Omental fat pad (tissue), 4 donors: ENCODE data around the gene HAPLN2. TPM values are rescaled to one million over a fixed set of nuclear protein-coding genes. Genes with fewer than 3 reads are reported as not detected.
"Not testable (repeated sequence)": the region's sequence is repeated elsewhere in the genome, so short reads cannot be mapped to it uniquely, and the experiment has no call there.

Source experiments
- ATAC-seq: fragments of 150-250 bp; one replicate; pipeline ENCODE4 v1.9.1; 2016; ENCODE audit warnings: mild to moderate bottlenecking, moderate library complexity; ENCODE audit not compliant: low FRiP score
- DNase-seq: peaks from one replicate; pipeline ENCODE4 v3.0.0-alpha.2; 2019; ENCODE audit warnings: low spot score
- total RNA-seq, 4 donors: library from RNA; depleted of rRNA; stranded (reverse); fragments of >200 nt; gene quantifications; one replicate each; pipeline ENCODE4 v1.1.0, GENCODE V29; 2016
- TF ChIP-seq, protein P1 (sequence below), 3 donors: fragments of 450-650 bp; IDR thresholded peaks; one replicate each; pipeline ENCODE4 v1.5.1; 2016 to 2017; ENCODE audit warnings: antibody characterized with exemption in 3 of 3, mild to moderate bottlenecking in 3 of 3, moderate library complexity in 2 of 3

The HAPLN2 gene
- total RNA-seq, 4 donors from 2014 or later = 2.8 TPM; not detected in 3

DNA sequence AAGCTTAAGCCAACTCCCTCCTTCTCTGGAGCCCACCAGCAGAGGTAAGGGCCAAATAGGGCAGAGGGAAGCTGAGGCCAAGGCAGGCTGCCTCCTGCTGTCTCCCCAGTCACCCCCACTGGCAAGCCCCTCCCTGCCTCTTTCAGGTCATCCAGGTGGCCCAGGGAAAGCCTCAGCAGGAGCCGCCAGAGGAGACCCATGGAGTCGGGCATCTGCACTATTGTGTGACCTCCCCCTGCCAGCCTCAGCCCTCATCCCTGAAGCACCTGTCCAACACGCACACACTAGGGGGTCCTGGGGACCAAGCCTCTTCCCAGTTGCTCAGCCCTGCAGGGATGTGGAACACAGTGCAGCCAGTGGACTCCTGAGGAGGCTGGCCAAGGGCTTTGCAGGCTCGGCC lies 32.9 kb upstream of the HAPLN2 start:
- no peak for ATAC-seq
- DNase-seq = no peak
- TF ChIP-seq, protein P1, sequence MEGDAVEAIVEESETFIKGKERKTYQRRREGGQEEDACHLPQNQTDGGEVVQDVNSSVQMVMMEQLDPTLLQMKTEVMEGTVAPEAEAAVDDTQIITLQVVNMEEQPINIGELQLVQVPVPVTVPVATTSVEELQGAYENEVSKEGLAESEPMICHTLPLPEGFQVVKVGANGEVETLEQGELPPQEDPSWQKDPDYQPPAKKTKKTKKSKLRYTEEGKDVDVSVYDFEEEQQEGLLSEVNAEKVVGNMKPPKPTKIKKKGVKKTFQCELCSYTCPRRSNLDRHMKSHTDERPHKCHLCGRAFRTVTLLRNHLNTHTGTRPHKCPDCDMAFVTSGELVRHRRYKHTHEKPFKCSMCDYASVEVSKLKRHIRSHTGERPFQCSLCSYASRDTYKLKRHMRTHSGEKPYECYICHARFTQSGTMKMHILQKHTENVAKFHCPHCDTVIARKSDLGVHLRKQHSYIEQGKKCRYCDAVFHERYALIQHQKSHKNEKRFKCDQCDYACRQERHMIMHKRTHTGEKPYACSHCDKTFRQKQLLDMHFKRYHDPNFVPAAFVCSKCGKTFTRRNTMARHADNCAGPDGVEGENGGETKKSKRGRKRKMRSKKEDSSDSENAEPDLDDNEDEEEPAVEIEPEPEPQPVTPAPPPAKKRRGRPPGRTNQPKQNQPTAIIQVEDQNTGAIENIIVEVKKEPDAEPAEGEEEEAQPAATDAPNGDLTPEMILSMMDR (IDR thresholded peaks at IDR 0.05) = no peak

DNA sequence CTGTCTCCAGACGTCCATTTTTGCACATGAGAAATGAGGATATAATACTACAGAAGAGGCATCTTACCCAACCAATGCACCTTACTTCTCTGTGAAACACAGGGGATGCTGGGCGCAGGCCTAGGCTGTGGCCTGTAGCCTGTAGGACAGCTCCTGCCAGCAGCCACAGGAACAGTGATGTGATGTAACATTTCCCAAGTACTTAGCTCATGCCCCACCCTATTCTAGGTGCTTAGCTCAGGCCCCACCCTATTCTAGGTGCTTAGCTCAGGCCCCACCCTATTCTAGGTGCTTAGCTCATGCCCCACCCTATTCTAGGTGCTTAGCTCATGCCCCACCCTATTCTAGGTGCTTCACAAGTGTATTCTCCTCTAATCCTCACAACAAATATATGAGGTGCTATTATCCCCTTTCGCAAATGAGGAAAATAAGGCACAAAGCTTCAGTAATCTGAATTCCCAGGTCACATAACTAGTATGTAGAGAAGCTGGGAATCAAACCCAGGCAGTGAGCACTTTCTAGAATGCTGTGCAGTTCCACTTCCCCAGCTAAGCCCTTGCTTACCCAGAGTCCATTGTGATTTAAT lies 32.2 kb upstream of the HAPLN2 start:
- DNase-seq (no peak), ATAC-seq (no peak)
- TF ChIP-seq, protein P1 (IDR thresholded peaks at IDR 0.05) = no peak

DNA sequence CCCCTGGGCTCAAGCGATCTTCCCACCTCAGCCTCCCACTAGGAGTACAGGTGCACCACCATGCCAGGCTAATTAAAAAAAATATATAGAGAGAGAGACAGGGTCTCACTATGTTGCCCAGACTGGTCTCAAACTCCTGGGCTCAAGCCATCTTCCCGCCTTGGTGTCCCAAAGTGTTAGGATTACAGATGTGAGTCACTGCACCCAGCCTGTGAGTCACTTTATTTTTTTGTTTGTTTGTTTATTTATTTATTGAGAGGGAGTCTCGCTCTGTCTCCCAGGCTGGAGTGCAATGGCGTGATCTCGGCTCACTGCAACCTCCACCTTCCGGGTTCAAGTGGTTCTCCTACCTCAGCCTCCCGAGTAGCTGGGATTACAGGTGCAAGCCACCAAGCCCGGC lies 31.3 kb upstream of the HAPLN2 start:
- not testable (repeated sequence) for DNase-seq, ATAC-seq

GRCh38 chr1:156589546-156589945 lies 29.7 kb upstream of the HAPLN2 start:
- ATAC-seq (no peak), DNase-seq (no peak)
- TF ChIP-seq, protein P1 (IDR thresholded peaks at IDR 0.05) = no peak

DNA sequence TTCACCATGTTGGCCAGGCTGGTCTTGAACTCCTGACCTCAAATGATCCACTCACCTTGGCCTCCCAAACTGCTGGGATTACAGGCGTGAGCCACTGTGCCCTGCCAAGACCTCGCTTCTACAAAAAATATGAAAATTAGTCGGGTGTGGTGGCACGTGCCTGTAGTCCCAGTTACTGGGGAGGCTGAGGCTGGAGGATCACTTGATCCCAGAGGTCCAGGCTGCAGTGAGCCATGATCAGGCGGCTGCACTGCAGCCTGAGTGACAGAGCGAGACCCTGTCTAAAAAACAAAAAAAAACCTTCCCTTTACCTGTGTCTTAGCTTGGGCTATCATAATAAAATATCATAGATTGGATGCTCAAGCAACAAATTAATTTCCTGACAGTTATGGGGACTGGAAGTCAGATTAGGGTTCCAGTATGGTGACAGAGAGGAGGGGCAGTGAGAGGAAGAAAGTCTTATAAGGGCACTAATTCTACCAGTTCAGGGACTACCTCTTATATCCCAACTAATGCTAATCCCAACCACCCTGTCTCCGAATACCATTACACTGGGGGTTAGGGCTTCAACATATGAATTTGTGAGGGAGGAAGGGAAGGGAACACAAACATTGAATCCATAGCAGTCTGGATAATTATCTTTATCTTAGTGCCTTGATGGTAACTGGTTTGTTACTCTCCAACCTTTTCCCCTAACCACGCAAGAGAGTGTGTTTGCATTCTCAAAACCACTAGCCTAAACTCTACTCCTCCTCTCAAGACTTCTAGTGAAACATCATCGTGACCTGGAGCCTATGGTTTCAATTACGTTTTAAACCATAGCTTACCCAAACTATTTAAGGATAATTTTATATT lies 28.7 kb upstream of the HAPLN2 start:
- ATAC-seq (no peak), DNase-seq (no peak)
- TF ChIP-seq, protein P1 (IDR thresholded peaks at IDR 0.05) = no peak

GRCh38 chr1:156591181-156591431 lies 28.1 kb upstream of the HAPLN2 start:
- TF ChIP-seq, protein P1 (IDR thresholded peaks at IDR 0.05) = no peak
- ATAC-seq (no peak), DNase-seq (no peak)

DNA sequence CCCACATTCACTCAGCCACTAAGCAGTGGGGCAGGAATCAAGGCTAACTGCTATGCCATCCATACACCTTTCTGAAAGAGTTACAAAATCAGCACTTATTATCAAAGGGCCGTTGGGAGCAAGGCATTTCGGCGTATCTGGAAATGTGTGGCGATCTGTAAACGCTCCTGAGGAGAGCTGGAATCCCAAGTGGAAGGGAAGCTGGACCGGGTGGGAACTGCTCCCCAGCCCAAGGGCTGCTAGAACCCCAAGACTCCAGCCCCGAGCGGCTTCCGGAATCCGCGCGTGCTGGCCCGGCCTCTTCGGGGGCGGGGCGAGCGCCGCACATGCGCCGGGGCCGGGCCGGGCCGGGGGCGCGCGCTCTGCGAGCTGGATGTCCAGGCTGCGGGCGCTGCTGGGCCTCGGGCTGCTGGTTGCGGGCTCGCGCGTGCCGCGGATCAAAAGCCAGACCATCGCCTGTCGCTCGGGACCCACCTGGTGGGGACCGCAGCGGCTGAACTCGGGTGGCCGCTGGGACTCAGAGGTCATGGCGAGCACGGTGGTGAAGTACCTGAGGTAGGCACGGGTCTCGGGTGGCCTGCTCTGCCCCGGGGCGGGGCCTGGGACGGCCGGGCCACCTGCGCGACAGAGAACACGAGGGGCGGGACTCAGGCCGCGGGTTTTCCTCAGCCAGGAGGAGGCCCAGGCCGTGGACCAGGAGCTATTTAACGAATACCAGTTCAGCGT lies 27.6 kb upstream of the HAPLN2 start, which contains the start of gene NAXE:
NAXE (plus strand) TSS at position 345 of the 726 bp plus-strand sequence; CDS start at position 374, 29 bp downstream.
- ATAC-seq (peak; percentile 98), DNase-seq (no peak)
- TF ChIP-seq, protein P1 (IDR thresholded peaks at IDR 0.05) = no peak
